ENCODE measurements around the gene RNF166.

RNF166 gene

GRCh38 chr16:88711750-88712340, 5.6 kb upstream of the RNF166 start:
- in situ Hi-C loops (cut with MboI; ENCODE audit: low sequenced_read_pairs): no loop called here

GRCh38 chr16:88710556-88710955, 4.3 kb upstream of the RNF166 start:
- in situ Hi-C loops (cut with MboI; ENCODE audit: low sequenced_read_pairs): no loop called here

GRCh38 chr16:88706965-88707826, 988 bp upstream of the RNF166 start:
- in situ Hi-C loops (cut with MboI; ENCODE audit: low sequenced_read_pairs): no loop called here

GRCh38 chr16:88705801-88706228, 393 bp downstream of the RNF166 start:
- in situ Hi-C loops (cut with MboI; ENCODE audit: low sequenced_read_pairs): no loop called here

- in situ Hi-C loops (cut with MboI; ENCODE audit: low sequenced_read_pairs): no loop called here
Observed at GRCh38 chr16:88705076-88705684, 1.0 kb downstream of the RNF166 start.

GRCh38 chr16:88703486-88704309, 2.5 kb downstream of the RNF166 start:
- in situ Hi-C loops (cut with MboI; ENCODE audit: low sequenced_read_pairs): no loop called here

- in situ Hi-C loops (cut with MboI; ENCODE audit: low sequenced_read_pairs): no loop called here
Observed at GRCh38 chr16:88702371-88703210, 3.6 kb downstream of the RNF166 start.

- in situ Hi-C loops (cut with MboI; ENCODE audit: low sequenced_read_pairs): no loop called here
Observed at GRCh38 chr16:88701581-88702370, 4.4 kb downstream of the RNF166 start.

GRCh38 chr16:88700636-88701482, 5.3 kb downstream of the RNF166 start:
- in situ Hi-C loops (cut with MboI; ENCODE audit: low sequenced_read_pairs): no loop called here

- in situ Hi-C loops (cut with MboI; ENCODE audit: low sequenced_read_pairs): no loop called here
Observed at GRCh38 chr16:88700322-88700635, 5.9 kb downstream of the RNF166 start.

- in situ Hi-C loops (cut with MboI; ENCODE audit: low sequenced_read_pairs): no loop called here
Observed at GRCh38 chr16:88699180-88699579, 7.0 kb downstream of the RNF166 start.

- in situ Hi-C loops (cut with MboI; ENCODE audit: low sequenced_read_pairs): no loop called here
Observed at GRCh38 chr16:88698646-88699045, 7.6 kb downstream of the RNF166 start.

- in situ Hi-C loops (cut with MboI; ENCODE audit: low sequenced_read_pairs): no loop called here
Observed at GRCh38 chr16:88697831-88698615, 8.2 kb downstream of the RNF166 start.

- in situ Hi-C loops (cut with MboI; ENCODE audit: low sequenced_read_pairs): no loop called here
Observed at GRCh38 chr16:88697116-88697830, 8.9 kb downstream of the RNF166 start.

GRCh38 chr16:88696441-88696840, 9.8 kb downstream of the RNF166 start:
- in situ Hi-C loops (cut with MboI; ENCODE audit: low sequenced_read_pairs): no loop called here

- in situ Hi-C loops (cut with MboI; ENCODE audit: low sequenced_read_pairs): no loop called here
Observed at GRCh38 chr16:88695753-88696152, 10.5 kb downstream of the RNF166 start.

- in situ Hi-C loops (cut with MboI; ENCODE audit: low sequenced_read_pairs): no loop called here
Observed at GRCh38 chr16:88695218-88695617, 11.0 kb downstream of the RNF166 start.

All from HL-60/S4 treated with phorbol 12-myristate 13-acetate at 8.2 ng/mL for 4 days and 3 days (cell line).